K562 (cell line): ENCODE results near the gene FHIT.

Source experiments
- FOXM1 ChIP-seq, 2 experiments: fragments of 450-650 bp in 1 of 2; sonication (generic) in 1 of 2; formaldehyde crosslinking in 1 of 2; IDR thresholded peaks; 2 replicates each; pipeline versions ENCODE4 v1.6.1 to v1.9.0; 2017 to 2022; ENCODE audit warnings: low read depth in 2 of 2, mild to moderate bottlenecking in 2 of 2, missing genetic modification reagents in 1 of 2, moderate library complexity in 1 of 2
- GATA2 ChIP-seq: sonication (generic); formaldehyde crosslinking; IDR thresholded peaks from 2 replicates; pipeline ENCODE4 v1.4.0; 2020; ENCODE audit warnings: mild to moderate bottlenecking, missing genetic modification reagents
- HNRNPUL1 ChIP-seq: fragments of 200-400 bp; formaldehyde crosslinking; IDR thresholded peaks from 2 replicates; pipeline ENCODE4 v1.6.1; 2017; ENCODE audit warnings: low read length
- MYC ChIP-seq, 2 experiments: fragments of 250-450 bp in 1 of 2; sonication (Bioruptor Pico) in 1 of 2; IDR thresholded peaks; 2 replicates each; pipeline versions ENCODE4 v1.5.1 to v1.6.1; 2012 to 2021; ENCODE audit warnings: low read depth in 2 of 2, borderline replicate concordance in 1 of 2, improper control_type of control experiment in 1 of 2, low read length in 1 of 2, mild to moderate bottlenecking in 1 of 2, moderate library complexity in 1 of 2
- NRF1 ChIP-seq, 2 experiments: fragments of 450-650 bp; IDR thresholded peaks in 1 of 2; conservative IDR thresholded peaks in 1 of 2; 2 replicates each; pipeline ENCODE4 v1.6.1; 2014; ENCODE audit warnings: mild to moderate bottlenecking in 2 of 2
- POLR2AphosphoS5 ChIP-seq: IDR thresholded peaks from 2 replicates; pipeline ENCODE4 v1.6.1; 2011; ENCODE audit warnings: mild to moderate bottlenecking, low read depth, low read length, moderate library complexity; ENCODE audit not compliant: control insufficient read depth, insufficient read depth
- POLR2B ChIP-seq: fragments of 450-650 bp; IDR thresholded peaks from 2 replicates; pipeline ENCODE4 v1.6.1; 2018; ENCODE audit warnings: low read depth; ENCODE audit not compliant: partially characterized antibody
- POLR3A ChIP-seq: IDR thresholded peaks from 2 replicates; pipeline ENCODE4 v1.6.1; 2011; ENCODE audit warnings: borderline replicate concordance, mild to moderate bottlenecking, moderate library complexity; ENCODE audit not compliant: insufficient read length, insufficient read depth; ENCODE audit errors: extremely low read depth
- TEAD4 ChIP-seq, 2 experiments: sonication (generic) in 1 of 2; formaldehyde crosslinking in 1 of 2; IDR thresholded peaks; 2 replicates each; pipeline versions ENCODE4 v1.6.1 to v1.8.0; 2012 to 2022; ENCODE audit warnings: borderline replicate concordance in 1 of 2, inconsistent platforms in 1 of 2, low read length in 1 of 2, mild to moderate bottlenecking in 1 of 2, missing genetic modification reagents in 1 of 2
- TF ChIP-seq, protein P1 (sequence below): fragments of 450-650 bp; formaldehyde crosslinking; IDR thresholded peaks from 2 replicates; pipeline ENCODE4 v1.4.0; 2022; ENCODE audit warnings: mild to moderate bottlenecking, moderate library complexity
- TF ChIP-seq, protein P2 (sequence below): sonication (generic); formaldehyde crosslinking; IDR thresholded peaks from 2 replicates; pipeline ENCODE4 v1.8.1; 2022; ENCODE audit warnings: missing genetic modification reagents

DNA sequence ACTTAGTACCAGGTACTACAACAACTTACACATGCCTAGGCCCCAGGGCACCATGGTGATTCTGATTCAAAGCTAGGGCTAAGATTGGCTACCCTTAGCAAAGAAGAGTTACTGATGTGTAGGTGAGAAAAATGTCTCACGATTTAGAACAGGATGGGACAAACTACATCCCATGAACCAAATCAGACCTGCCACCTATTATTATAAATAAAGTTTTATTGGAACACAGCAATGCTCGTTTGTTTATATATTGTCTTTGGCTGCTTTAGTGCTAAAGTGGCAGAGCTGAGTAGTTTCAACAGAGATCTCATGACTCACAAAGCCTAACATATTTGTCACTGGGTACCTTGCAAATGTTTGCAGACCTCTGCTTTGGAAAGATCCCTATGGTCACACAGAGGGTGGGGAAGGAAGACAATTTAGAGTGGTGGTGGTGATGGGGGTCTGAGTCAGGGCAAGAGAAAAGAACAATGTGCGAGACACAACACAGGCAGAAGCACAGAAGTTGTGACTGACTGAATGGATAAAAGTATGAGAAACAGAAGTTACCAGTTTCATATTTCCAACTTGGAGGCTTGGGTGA, 1430.8 kb downstream of the FHIT start:
- TF ChIP-seq TEAD4 (IDR thresholded peaks at IDR 0.05; ENCODE audit: low read length) (no peak), TEAD4 (CRISPR knock-in tag; IDR thresholded peaks at IDR 0.05; ENCODE audit: borderline replicate concordance) (no peak), GATA2 (no peak), POLR3A (no peak), FOXM1 (IDR thresholded peaks at IDR 0.05; ENCODE audit: low read depth) (no peak), FOXM1 (CRISPR knock-in tag; IDR thresholded peaks at IDR 0.05; ENCODE audit: low read depth) (no peak), POLR2AphosphoS5 (no peak), NRF1 (conservative IDR thresholded peaks at IDR 0.05 in 1 of 2, IDR thresholded peaks at IDR 0.05 in 1 of 2) (no peak), MYC (IDR thresholded peaks at IDR 0.05; ENCODE audit: low read depth, low read length) (no peak), MYC (CRISPR knock-in tag; IDR thresholded peaks at IDR 0.05; ENCODE audit: borderline replicate concordance, low read depth) (no peak), POLR2B (no peak), HNRNPUL1 (no peak)
- TF ChIP-seq, protein P1, sequence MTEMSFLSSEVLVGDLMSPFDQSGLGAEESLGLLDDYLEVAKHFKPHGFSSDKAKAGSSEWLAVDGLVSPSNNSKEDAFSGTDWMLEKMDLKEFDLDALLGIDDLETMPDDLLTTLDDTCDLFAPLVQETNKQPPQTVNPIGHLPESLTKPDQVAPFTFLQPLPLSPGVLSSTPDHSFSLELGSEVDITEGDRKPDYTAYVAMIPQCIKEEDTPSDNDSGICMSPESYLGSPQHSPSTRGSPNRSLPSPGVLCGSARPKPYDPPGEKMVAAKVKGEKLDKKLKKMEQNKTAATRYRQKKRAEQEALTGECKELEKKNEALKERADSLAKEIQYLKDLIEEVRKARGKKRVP (CRISPR knock-in tag): no peak
- TF ChIP-seq, protein P2, sequence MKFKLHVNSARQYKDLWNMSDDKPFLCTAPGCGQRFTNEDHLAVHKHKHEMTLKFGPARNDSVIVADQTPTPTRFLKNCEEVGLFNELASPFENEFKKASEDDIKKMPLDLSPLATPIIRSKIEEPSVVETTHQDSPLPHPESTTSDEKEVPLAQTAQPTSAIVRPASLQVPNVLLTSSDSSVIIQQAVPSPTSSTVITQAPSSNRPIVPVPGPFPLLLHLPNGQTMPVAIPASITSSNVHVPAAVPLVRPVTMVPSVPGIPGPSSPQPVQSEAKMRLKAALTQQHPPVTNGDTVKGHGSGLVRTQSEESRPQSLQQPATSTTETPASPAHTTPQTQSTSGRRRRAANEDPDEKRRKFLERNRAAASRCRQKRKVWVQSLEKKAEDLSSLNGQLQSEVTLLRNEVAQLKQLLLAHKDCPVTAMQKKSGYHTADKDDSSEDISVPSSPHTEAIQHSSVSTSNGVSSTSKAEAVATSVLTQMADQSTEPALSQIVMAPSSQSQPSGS: no peak
